ENCODE data around the gene GLDC. TPM values are rescaled to one million over a fixed set of nuclear protein-coding genes. Genes with fewer than 3 reads are reported as not detected.

GLDC gene
- total RNA-seq, 1 experiment from 2014 or later, result 145 TPM

GRCh38 chr9:6584881-6585597 lies 60.5 kb downstream of the GLDC start (continued):
- TF ChIP-seq PREB (CRISPR knock-in tag; IDR thresholded peaks at IDR 0.05; ENCODE audit: borderline replicate concordance), result no peak
- no peak for TF ChIP-seq FOXP1 (CRISPR knock-in tag; IDR thresholded peaks at IDR 0.05; ENCODE audit: borderline replicate concordance)
- no peak for TF ChIP-seq E2F5 (CRISPR knock-in tag; IDR thresholded peaks at IDR 0.05)
- TF ChIP-seq NR2C2 (CRISPR knock-in tag; IDR thresholded peaks at IDR 0.05), result no peak
- no peak for TF ChIP-seq AR (CRISPR knock-in tag; IDR thresholded peaks at IDR 0.05)
- TF ChIP-seq CDX4 (CRISPR knock-in tag; IDR thresholded peaks at IDR 0.05; ENCODE audit: borderline replicate concordance), result no peak
- no peak for TF ChIP-seq ZNF317 (CRISPR knock-in tag; IDR thresholded peaks at IDR 0.05; ENCODE audit: borderline replicate concordance, low read depth)

- no peak overlapping the region for H3K4me3 Mint-ChIP-seq
- no peaks in the 10 kb centered on the region for H3K27me3 Mint-ChIP-seq (ENCODE audit: low read depth)
- peaks cover 51% of the 10 kb centered on the region for H3K36me3 Mint-ChIP-seq
- ChIA-PET CTCF (interaction anchor here (1.2 kb wide), 1 partner anchor 86 kb away, joined by 3 read pairs; no protein-coding TSS in a partner anchor), POLR2A (no interaction called here)
- no peak overlapping the region for H3K27ac Mint-ChIP-seq
- no peaks in the 10 kb centered on the region for H3K4me1 Mint-ChIP-seq
- no peaks in the 10 kb centered on the region for H3K9me3 Mint-ChIP-seq
- no peak for ATAC-seq
- no peak for DNase-seq (ENCODE audit: low spot score)
- no peak for TF ChIP-seq ZNF138 (CRISPR knock-in tag; conservative IDR thresholded peaks at IDR 0.05)
- no peak for TF ChIP-seq ZNF416 (CRISPR knock-in tag; IDR thresholded peaks at IDR 0.05)
- no peak for TF ChIP-seq ZNF532 (CRISPR knock-in tag; IDR thresholded peaks at IDR 0.05; ENCODE audit: borderline replicate concordance)
- no peak for TF ChIP-seq ZNF423 (CRISPR knock-in tag; IDR thresholded peaks at IDR 0.05)
- no peak for TF ChIP-seq ESRRA (CRISPR knock-in tag; IDR thresholded peaks at IDR 0.05; ENCODE audit: borderline replicate concordance)
- no peak for TF ChIP-seq STAT6 (CRISPR knock-in tag; conservative IDR thresholded peaks at IDR 0.05; ENCODE audit: low read depth)
- TF ChIP-seq SMAD3 (CRISPR knock-in tag; IDR thresholded peaks at IDR 0.05; ENCODE audit: borderline replicate concordance), result no peak
- TF ChIP-seq OVOL2 (CRISPR knock-in tag; IDR thresholded peaks at IDR 0.05; ENCODE audit: borderline replicate concordance), result no peak
- no peak for TF ChIP-seq NR2C2 (CRISPR knock-in tag; IDR thresholded peaks at IDR 0.05)
- no peak for TF ChIP-seq PRDM15 (CRISPR knock-in tag; IDR thresholded peaks at IDR 0.05)
- TF ChIP-seq ZNF232 (CRISPR knock-in tag; IDR thresholded peaks at IDR 0.05), result no peak
- no peak for TF ChIP-seq KAT7 (CRISPR knock-in tag; IDR thresholded peaks at IDR 0.05; ENCODE audit: borderline replicate concordance)
These were observed 64.3 kb downstream of the GLDC start for GRCh38 chr9:6581253-6581652.

Measured in WTC11 (cell line).